Left lobe of liver (tissue), 2 donors: ENCODE measurements around the gene TOX2. TPM values are rescaled to one million over a fixed set of nuclear protein-coding genes. Genes with fewer than 3 reads are reported as not detected.

Experiments
- ATAC-seq: fragments of 200-7000 bp; cut with Tn5 transposase; one replicate; pipeline ENCODE4 v1.9.1; 2020; ENCODE audit warnings: mild to moderate bottlenecking, moderate library complexity
- DNase-seq: peaks from one replicate; pipeline ENCODE4 v3.0.0-alpha.2; 2020; ENCODE audit warnings: low spot score
- total RNA-seq: library from RNA; stranded (reverse); gene quantifications from one replicate; pipeline ENCODE4 v1.2.1, GENCODE V29; 2021
- donor health status: DM: no; HTN: no; CAD: no; lungs with moderate emphysema.
- donor health status: DM: no; HTN: yes; CAD: no.

TOX2 gene
- total RNA-seq, 1 donor from 2014 or later, result 3.5 TPM

- ATAC-seq (peak; percentile 59), DNase-seq (no peak)
Measured at GRCh38 chr20:44092551-44093248, 178.0 kb downstream of the TOX2 start.

DNA sequence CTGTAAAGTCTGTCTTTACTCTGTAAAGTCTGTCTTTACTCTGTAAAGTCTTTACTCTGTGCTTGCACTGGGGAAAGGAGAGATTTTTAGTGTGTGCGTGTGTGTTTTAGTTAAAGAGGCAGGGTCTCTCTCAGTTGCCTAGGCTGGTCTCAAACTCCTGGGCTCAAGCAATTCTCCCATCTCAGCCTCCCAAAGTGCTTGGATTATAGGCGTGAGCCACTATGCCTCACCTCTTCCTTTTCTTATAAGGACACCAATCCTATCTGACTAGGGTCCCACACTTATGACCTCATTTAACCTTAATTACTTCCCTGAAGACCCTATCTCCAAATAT lies 178.6 kb downstream of the TOX2 start:
- ATAC-seq, result no peak

DNA sequence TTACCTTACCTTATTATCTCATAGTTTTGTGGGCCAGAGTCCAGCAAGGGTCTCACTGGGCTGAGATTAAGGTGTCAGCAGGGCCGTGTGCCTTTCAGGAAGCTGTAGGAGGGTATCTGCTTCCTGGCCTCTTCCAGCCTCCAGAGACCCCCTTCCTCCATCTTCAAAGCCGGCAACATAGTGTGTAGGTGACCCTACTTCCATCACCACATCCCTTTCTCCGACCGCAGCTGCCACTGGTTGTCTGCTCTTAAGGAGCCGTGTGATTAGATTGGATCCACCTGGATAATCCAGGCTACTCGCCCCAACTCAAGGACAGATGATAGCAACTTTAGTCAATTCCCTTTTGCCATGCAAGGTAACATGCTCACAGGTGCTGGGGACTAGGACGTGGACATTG lies 181.2 kb downstream of the TOX2 start:
- DNase-seq, result no peak
- ATAC-seq, result no peak

More for the DNA sequence above, 178.6 kb downstream of the TOX2 start:
- DNase-seq, result no peak

GRCh38 chr20:44097521-44098255 lies 183.0 kb downstream of the TOX2 start:
- ATAC-seq (no peak), DNase-seq (no peak)

DNA sequence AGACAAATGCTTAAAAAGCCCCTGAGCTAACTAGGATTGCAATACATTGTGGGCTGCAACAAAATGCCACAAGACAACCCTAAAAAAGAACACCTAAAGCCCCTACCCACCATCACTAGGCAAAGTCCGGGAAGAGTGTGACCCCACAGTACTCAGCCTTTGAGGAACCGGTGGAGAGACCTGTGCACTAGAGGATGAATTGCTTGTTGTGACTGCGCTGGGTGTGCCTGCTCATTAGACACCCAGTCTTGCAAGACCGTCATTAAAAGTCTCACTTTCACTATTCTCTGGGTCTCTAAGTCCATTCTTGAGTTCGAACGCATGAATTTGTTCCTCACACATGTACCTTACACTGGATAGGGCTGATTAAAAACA lies 183.6 kb downstream of the TOX2 start:
- DNase-seq, result no peak
- no peak for ATAC-seq

DNA sequence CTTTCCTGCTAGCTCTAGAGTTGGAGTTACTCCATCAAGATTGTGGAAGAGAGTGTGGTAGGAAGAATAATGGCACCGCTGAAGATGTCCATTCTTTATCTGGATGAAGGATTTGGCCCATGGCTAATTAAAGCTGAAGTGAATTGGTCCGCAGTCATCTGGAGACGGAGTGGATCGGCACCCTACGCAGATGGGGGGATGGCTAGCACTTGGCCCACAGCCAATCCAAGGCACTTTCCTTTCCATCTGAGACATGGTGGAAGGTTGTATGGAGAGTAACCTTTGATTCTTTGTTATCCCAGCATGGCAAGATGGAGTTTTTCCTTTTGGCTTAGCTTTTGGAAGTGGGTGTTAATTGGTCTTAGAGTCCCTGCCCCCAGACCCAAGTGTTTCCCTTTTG lies 184.0 kb downstream of the TOX2 start:
- no peak for DNase-seq

DNA sequence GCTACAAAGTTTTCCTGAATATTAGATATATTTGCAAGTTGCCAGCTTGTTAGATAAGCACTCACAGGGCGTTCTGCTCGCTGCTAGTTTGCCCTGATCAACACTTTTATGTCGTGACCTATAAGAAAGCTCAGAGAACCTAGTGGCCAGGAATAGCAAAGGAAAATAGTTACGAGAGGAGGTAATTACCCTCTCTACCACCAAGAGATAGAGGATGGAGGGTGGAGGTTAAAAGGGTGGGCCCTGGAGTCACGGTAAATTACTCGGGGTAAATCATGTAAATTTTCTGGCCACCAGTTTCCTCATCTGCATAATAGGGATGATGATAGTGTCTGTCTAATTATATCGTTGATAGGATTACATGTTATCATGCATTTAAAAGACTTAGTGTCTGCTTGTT lies 185.2 kb downstream of the TOX2 start:
- ATAC-seq (no peak), DNase-seq (no peak)

More for the DNA sequence above, 184.0 kb downstream of the TOX2 start:
- no peak for ATAC-seq

DNA sequence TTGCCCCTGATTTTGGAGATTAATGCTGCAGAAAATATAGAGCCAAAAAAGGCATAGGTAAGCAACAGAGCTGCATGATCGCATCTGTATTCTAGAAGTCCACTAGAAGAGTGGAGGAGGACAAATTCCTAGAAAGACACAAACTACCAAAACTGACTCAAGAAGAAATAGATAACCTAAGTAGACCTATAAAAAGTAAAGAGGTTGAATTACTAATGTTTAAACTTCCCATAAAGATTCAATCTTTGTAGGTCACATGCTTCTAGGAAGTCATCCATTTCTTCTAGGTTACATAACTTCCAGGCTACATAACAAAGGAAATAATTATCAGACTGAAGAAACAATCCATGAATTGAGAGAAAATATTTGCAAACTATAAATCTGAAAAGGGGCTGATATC lies 187.9 kb downstream of the TOX2 start:
- ATAC-seq, result no peak
- DNase-seq, result no peak

DNA sequence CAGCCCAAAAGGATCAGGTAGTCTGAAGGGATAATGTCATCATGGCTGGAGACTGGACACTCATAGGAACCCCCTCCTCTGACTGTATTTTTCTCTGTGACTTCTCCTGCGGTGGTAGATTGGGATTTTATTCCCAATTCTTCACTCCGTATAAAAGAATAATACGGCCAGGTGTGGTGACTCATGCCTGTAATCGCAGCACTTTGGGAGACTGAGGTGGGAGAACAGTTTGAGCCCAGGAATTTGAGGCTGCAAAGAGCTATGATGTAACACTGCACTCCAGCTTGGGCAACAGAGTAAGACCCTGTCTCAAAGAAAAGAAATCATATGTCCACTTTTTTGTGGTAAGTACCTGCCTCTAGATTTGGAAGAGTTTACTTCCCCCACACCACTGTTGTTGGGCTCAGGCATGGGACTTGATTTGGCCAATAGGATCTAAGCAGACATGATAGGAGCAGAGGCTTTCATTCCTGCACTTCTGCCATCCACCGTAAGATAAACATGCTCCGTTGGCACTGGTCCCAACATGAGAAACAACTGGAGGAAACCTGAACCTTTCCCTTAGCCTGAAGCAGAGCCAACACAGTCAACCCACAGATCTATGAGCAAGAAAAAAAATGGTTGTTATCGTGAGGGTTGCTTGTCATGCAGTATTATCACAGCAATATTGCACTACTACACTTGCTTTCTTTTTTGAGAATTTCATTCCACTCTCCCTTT lies 190.3 kb downstream of the TOX2 start:
- DNase-seq (no peak), ATAC-seq (peak; percentile 74)

DNA sequence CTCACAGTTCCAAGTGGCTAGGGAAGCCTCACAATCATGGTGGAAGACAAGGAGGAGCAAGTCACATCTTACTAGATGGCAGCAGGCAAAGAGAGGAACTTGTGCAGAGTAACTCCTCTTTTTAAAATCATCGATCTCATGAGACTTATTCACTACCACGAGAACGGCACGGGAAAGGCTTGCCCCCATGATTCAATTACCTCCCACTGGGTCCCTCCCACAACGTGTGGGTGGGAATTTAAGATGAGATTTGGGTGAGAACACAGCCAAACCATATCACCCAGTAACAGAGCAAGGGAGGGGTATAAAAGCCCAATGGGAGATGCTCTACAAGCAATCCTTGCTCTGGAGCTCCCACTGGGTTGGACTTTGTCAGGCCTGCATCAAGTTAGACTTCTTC lies 192.0 kb downstream of the TOX2 start:
- no peak for DNase-seq
- no peak for ATAC-seq

GRCh38 chr20:44109951-44110361 lies 195.3 kb downstream of the TOX2 start:
- ATAC-seq (no peak), DNase-seq (no peak)

GRCh38 chr20:44110816-44111568 lies 196.3 kb downstream of the TOX2 start:
- ATAC-seq, result no peak
- DNase-seq, result no peak

- no peak for DNase-seq
- no peak for ATAC-seq
Measured at GRCh38 chr20:44111712-44112335, 197.2 kb downstream of the TOX2 start.

DNA sequence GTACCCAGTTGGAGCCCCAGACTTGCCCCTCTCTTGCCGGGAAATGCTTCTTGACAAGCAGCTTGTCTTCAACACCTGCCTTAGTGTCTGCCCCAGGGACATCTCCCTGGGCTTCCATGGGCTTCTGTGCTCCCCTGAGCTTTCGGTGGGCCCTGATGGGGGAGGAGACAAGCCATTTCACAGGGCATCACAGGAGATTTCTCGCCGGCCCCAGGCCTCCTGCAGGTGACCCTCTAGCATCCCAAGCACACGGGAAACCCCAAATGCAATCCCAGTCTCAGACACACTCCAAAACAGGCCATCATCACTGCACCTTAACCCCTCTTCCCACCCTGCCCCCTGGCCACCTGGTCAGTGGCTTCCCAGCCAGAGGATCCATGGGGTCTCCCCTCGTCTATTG lies 197.8 kb downstream of the TOX2 start:
- DNase-seq, result no peak
- no peak for ATAC-seq

DNA sequence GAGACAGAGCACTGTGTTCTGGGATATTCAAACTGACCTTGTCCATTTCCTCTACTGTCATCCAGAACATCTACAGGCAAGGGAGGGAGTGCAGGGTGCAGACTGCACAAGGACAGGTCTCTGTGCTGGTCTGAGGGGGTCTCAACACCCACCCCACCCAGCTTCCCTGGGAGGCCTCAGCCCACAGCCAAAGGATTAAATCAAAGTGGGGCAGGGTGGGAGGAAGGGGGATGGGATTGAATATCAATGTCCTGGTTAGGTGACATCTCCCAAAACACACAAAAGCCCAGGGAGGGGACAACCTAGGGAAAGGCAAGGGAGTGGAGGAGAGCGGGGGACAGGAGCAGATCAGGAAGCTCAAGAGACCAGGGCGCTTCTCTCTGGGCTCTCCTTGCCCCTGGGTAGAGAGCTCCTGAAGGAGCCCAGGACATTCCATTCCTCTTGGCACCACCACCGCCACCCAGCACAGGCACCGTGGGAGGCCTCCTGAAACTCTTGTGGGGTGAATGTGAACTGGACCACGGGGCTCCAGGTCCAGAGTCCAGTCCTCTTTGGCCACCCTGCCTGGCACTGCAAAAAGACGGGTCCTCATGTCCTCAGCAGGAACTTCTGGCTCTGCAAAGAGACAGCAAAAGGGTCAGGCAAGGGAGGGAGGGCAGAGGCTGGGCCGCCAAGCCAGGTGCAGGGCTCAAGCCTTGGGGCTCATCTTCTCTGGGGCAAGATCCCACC lies 198.4 kb downstream of the TOX2 start:
- no peak for ATAC-seq
- DNase-seq, result no peak

- ATAC-seq, result no peak
Measured at GRCh38 chr20:44113618-44114376, 199.1 kb downstream of the TOX2 start.

DNA sequence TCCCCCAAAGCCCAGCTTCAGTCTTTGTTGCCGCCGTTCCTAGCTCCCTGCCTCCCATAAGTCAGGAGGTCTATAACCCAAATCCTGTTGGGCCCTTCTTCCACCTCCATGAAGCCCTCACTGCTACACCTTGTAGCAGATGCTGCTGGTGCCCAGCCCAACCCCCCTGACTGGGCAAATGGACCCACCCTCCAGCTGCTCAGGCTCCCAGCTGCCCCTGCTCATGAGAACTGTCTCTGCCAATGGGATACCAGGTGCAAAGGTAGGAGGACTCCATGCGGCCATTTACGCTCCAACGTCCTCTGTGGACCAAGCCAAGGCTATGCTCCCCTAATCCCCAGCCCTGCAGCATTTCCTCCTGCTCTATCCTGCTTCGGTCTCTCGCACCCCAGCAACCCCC lies 200.5 kb downstream of the TOX2 start:
- no peak for DNase-seq

More at GRCh38 chr20:44113618-44114376, 199.1 kb downstream of the TOX2 start:
- DNase-seq, result no peak

GRCh38 chr20:44115762-44116644 lies 201.4 kb downstream of the TOX2 start:
- no peak for ATAC-seq
- DNase-seq, result no peak

More for the DNA sequence above, 200.5 kb downstream of the TOX2 start:
- no peak for ATAC-seq
